C4-2B (cell line): Measurements from ENCODE around the gene TCAP.
A peak's percentile ranks its signal among the peaks of the same experiment; 100 is the strongest.

Experiments
- H3K27ac ChIP-seq: fragments of 450-650 bp; 2 replicates; pipeline ENCODE4 v1.5.1; 2017
- ZFX ChIP-seq: fragments of 450-650 bp; IDR thresholded peaks from 2 replicates; pipeline ENCODE4 v1.6.1; 2017
- TF ChIP-seq, protein P1 (sequence below): fragments of 450-650 bp; conservative IDR thresholded peaks from 2 replicates; pipeline ENCODE4 v1.5.1; 2017; ENCODE audit warnings: mild to moderate bottlenecking

TCAP gene

DNA sequence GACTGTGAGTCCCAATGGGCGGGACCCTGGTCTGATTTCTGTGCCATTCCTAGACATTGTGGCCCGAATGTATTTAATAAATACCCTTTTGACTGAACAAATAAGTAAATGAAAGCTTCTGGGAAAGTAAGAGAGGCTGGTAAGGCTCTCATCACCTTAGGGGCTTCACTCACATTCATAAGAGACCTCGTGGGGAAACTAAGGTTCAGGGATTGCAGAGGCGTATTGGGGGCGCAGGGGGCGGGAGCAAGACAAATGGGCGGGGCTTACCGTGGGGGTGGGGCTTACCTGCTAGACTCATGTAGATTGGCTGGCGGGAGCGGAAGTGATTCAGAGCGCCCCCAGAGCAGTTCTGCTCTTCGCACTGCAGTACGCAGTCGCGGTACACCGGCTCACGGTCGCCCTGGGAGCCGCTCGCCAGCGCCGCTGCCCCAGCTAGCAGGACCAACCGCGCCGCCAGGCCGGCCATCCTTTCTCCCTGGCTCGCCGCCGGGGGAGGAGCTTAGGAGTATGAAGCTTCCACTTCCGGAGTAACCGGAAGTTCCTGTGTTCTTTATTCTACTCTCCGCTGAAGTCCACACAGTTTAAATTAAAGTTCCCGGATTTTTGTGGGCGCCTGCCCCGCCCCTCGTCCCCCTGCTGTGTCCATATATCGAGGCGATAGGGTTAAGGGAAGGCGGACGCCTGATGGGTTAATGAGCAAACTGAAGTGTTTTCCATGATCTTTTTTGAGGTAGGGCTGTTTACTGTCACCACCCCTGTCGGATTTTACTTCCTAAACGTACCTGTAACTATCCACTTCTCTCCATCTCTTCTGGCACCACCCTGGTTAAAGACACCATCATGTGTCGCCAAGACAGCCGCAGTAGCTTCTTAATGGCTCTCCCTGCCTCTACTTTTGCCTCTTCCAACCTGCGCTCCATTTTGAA is 22.7 kb downstream of the TCAP start, which contains the start of gene PGAP3:
Gene PGAP3, minus strand, starts transcription at position 512 of the 929 bp plus-strand sequence. Its CDS starts 43 bp downstream, at position 469.
- no peak for TF ChIP-seq ZFX
- TF ChIP-seq, protein P1, sequence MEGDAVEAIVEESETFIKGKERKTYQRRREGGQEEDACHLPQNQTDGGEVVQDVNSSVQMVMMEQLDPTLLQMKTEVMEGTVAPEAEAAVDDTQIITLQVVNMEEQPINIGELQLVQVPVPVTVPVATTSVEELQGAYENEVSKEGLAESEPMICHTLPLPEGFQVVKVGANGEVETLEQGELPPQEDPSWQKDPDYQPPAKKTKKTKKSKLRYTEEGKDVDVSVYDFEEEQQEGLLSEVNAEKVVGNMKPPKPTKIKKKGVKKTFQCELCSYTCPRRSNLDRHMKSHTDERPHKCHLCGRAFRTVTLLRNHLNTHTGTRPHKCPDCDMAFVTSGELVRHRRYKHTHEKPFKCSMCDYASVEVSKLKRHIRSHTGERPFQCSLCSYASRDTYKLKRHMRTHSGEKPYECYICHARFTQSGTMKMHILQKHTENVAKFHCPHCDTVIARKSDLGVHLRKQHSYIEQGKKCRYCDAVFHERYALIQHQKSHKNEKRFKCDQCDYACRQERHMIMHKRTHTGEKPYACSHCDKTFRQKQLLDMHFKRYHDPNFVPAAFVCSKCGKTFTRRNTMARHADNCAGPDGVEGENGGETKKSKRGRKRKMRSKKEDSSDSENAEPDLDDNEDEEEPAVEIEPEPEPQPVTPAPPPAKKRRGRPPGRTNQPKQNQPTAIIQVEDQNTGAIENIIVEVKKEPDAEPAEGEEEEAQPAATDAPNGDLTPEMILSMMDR: no peak
- H3K27ac ChIP-seq: peak within 1 kb of the TSS; percentile 86

DNA sequence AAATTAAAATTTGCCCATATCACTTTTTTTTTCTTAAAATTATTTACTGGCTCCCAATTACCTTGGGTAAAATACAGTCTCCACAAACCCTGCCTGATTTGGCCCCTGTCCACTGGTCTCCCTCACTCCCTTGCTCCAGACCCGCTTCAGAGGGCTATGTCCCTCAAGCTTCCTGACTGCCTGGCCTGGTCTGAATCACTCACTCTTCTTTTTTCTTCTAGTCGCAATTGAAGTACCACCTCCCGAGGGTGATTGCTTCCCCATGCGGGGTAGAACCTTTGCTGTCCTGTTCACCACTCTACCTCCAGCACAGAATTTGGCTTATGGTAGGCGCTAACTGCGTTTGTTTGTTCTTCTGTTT is 23.3 kb downstream of the TCAP start:
- peak overlapping the region; percentile 86 for H3K27ac ChIP-seq
- no peak for TF ChIP-seq ZFX
- TF ChIP-seq, protein P1: no peak

DNA sequence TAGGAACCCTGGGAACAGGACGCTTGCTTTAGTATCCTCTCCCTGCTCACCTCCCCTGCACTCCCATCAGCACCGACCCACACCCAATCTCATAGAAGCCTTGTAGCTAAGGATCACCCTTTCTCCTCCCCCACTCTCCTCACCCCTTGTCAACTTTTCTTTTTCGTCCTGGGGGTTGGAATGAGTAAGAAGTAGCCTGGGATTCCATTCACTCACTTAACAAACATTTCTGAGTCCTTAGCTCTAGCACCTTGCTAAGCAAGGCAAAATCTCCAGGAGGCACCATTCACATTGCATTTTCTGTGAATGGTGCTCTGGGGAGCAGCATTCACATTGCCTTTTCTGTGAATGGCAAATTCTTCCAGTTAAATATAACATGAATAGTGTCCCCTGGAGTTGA is 23.8 kb downstream of the TCAP start:
- peak overlapping the region; percentile 86 for H3K27ac ChIP-seq
- no peak for TF ChIP-seq ZFX
- TF ChIP-seq, protein P1: no peak

DNA sequence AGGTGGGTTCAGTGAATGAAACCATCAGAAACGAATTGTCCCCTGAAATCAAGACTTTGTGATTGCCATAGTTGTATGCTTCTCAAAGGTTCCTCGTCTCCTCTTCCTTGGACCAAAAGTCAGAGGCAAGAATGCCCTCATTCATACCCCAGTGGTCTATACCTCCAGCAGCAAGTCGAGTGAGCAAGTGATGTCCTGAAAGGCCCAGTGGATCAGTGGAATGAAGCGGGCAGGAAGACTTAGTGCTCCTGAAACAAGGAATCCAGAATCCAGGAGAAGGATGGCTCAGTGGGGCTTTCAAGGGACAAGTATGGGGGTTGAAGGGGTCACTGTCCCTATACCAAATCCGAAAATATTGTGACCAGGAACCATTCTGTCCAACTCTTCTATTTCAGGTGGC is 29.4 kb downstream of the TCAP start:
- H3K27ac ChIP-seq: no peak overlapping the region
- TF ChIP-seq, protein P1: no peak
- no peak for TF ChIP-seq ZFX

DNA sequence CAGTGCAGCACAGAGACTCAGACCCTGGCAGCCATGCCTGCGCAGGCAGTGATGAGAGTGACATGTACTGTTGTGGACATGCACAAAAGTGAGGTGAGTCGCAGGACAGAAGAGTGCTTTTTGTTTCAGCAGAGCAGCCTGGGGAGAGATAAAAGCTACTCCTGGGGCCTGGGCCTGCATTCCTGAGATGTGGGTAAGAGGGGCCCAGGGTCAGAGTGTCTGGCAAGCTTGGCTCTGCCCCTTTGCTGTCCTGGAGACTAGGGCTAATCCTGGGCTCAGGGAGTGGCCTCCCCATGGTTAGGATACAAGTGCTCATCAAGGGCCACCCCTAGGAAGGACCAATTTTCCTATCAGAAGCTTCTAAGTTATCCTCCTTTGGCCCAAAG is 29.9 kb downstream of the TCAP start:
- H3K27ac ChIP-seq: no peak overlapping the region

DNA sequence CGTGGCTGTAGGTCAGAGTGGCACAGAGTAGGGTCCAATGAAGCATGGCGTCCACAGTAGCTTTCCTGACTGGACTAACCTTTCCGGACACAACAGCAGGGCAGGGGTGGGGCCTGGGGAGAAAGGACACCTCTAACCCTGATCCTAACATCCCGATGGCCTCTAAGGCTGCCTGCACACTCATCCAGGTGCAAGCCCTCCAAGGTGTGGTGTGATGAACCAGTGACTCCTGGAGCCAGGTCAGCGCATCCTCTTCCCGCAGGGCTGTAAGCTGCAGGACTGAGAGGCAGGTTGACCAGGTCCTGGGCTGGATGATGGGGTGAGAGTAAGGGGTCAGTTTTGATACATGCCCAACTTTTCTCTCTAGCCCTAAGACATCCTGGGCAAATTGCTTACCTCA is 31.6 kb downstream of the TCAP start:
- TF ChIP-seq, protein P1: no peak
- no peak for TF ChIP-seq ZFX
- H3K27ac ChIP-seq: no peak overlapping the region

More for the DNA sequence above, 29.9 kb downstream of the TCAP start:
- no peak for TF ChIP-seq ZFX
- TF ChIP-seq, protein P1: no peak

DNA sequence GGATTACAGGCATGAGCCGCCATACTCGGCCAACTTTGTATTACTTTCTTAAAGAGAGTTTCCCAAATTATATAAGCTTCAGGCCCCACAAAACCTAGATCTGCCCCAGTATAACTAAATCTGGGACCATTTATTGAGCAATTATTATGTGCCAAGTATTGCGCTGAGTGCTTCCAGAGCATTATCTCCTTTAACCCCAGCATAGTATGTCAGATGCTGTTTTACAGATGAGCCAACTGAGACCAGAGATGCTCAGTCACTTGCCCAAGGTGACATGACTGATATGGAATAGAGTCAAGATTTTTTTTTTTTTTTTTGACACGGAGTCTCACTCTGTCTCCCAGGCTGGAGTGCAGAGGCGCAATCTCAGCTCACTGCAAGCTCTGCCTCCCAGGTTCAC is 32.8 kb downstream of the TCAP start:
- TF ChIP-seq ZFX: no peak
- TF ChIP-seq, protein P1: no peak

DNA sequence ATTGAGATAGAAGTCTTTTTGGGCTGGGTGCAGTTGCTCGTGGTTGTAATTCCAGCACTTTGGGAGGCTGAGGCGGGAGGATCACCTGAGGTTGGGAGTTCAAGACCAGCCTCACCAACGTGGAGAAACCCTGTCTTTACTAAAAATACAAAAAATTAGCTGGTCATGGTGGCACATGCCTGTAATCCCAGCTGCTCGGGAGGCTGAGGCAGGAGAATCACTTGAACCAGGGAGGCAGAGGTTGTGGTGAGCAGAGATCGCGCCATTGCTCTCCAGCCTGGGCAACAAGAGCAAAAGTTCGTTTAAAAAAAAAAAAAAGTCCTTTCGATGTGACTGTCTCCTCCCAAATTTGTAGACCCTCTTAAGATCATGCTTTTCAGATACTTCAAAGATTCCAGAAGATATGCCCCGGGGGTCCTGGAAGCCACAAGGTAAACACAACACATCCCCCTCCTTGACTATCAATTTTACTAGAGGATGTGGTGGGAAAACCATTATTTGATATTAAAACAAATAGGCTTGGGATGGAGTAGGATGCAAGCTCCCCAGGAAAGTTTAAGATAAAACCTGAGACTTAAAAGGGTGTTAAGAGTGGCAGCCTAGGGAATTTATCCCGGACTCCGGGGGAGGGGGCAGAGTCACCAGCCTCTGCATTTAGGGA is 34.1 kb downstream of the TCAP start:
- H3K27ac ChIP-seq: peak overlapping the region; percentile 96

More for the DNA sequence above, 32.8 kb downstream of the TCAP start:
- H3K27ac ChIP-seq: no peak overlapping the region
